ENCODE data around the gene TMEM45A. TPM values are rescaled to one million over a fixed set of nuclear protein-coding genes. Genes with fewer than 3 reads are reported as not detected.
A peak's percentile ranks its signal among the peaks of the same experiment; 100 is the strongest.

The TMEM45A gene
- polyA plus RNA-seq, 1 of the 3 experiments (the other 2 are of a cell fraction): 6.4 TPM

DNA sequence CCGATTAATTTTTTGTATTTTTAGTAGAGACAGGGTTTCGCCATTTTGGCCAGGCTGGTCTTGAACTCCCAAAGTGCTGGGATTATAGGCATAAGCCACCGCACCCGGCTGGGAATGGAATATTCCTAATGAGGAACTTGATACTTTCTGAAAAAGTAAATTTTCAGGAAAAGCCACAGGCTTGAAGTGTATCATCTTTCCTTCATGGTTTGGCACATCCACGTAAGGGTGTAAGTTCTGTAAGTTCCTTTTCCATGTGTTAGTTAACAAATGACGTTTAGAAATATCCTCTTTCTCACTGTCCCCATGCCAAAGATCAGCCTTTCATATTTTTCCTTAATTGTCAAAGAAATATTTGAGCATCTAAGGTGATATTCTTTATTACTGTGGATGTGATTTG lies 24.9 kb downstream of the TMEM45A start (continued):
- no peak for TF ChIP-seq POLR2AphosphoS5 (IDR thresholded peaks at IDR 0.05; ENCODE audit: low read depth, low read length)

DNA sequence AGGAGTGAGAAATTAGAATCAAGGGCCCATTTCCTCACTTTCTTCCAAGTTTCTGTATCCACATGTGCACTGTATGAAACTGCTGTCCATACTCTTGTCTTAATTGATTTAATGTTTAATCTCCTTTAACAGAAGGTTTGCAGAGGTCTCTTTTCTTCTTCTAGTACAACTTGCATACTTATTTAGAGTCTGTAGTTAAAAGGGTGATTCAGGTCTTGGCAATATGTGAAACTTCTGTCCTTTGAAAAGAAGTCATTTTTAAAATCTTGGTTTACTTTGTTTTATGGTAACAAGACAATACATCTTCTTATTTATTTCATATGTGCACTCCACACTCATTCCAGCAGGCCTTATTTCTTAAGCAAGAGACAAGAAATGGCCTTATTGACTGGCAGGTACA lies 25.8 kb downstream of the TMEM45A start:
- DNase-seq: no peak
- CTCF ChIA-PET: no interaction called here

DNA sequence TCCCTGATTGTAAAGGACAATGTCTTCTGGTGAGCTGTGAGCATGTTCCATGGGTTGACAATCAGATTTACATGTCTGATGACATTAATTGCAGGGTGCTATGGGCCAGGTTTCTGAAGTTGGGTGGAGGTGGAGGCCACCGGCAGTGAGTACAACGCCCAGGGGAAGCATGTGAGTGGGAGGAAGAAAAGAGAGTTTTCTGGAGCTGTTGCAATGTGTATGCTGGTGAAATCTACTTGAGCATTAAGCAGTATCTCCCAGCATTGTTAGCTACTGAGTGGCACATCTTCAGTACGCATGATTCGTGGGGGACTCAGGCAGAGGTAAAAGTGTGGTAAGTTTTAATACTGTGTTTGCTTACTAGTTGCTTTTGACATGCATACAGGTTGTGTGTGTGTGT lies 26.6 kb downstream of the TMEM45A start:
- H3K9me3 ChIP-seq: no peaks in the 10 kb centered on the region
- POLR2A ChIA-PET: no interaction called here
- CTCF ChIA-PET: no interaction called here
- H3K9me2 ChIP-seq: no peaks in the 10 kb centered on the region
- no peaks in the 10 kb centered on the region for H4K20me1 ChIP-seq (ENCODE audit: insufficient read depth)
- H3K4me2 ChIP-seq: no peak overlapping the region
- no peak for DNase-seq
- H3K36me3 ChIP-seq (replicated peaks in 1 of 2; ENCODE audit: control insufficient read depth in 1 of 2, insufficient read depth in 2 of 2, low read length in 1 of 2): no peaks in the 10 kb centered on the region
- H3K79me2 ChIP-seq (ENCODE audit: insufficient read depth): no peaks in the 10 kb centered on the region
- peaks cover 0 to 2% of the 10 kb centered on the region in 2 experiments; a peak in 1 of 4 replicates for H3K4me1 ChIP-seq (ENCODE audit: control insufficient read depth in 1 of 2, insufficient read depth in 2 of 2, low read depth in 1 of 2, low read length in 1 of 2)
- H3F3A ChIP-seq (replicated peaks; ENCODE audit: insufficient read depth): no peaks in the 10 kb centered on the region
- H3K27me3 ChIP-seq (ENCODE audit: insufficient read depth): no peaks in the 10 kb centered on the region
- no peak overlapping the region for H2AFZ ChIP-seq (ENCODE audit: low read depth)
- no peak overlapping the region for H3K4me3 ChIP-seq (ENCODE audit: low read depth in 2 of 2, low read length in 1 of 2)
- H3K27ac ChIP-seq (ENCODE audit: low read depth in 2 of 2, low read length in 1 of 2): peak overlapping the region in 1 of 2 experiments; percentile 43; a peak in 2 of 4 replicates
- H3K9ac ChIP-seq: no peak overlapping the region
- WGBS (ENCODE audit: low lambda C conversion rate): 92% methylated on average over 4 of the region's 4 CpGs
- TF ChIP-seq RFX5 (IDR thresholded peaks at IDR 0.05; ENCODE audit: low read length) (no peak), MEF2A (IDR thresholded peaks at IDR 0.05; ENCODE audit: borderline replicate concordance, low read depth) (no peak), RCOR1 (IDR thresholded peaks at IDR 0.05; ENCODE audit: low read length) (no peak), JUND (IDR thresholded peaks at IDR 0.05) (no peak), FOXJ3 (CRISPR knock-in tag; IDR thresholded peaks at IDR 0.05) (no peak), SIN3A (IDR thresholded peaks at IDR 0.05; ENCODE audit: borderline replicate concordance, low read depth, low read length) (no peak)
- TF ChIP-seq, protein P1, sequence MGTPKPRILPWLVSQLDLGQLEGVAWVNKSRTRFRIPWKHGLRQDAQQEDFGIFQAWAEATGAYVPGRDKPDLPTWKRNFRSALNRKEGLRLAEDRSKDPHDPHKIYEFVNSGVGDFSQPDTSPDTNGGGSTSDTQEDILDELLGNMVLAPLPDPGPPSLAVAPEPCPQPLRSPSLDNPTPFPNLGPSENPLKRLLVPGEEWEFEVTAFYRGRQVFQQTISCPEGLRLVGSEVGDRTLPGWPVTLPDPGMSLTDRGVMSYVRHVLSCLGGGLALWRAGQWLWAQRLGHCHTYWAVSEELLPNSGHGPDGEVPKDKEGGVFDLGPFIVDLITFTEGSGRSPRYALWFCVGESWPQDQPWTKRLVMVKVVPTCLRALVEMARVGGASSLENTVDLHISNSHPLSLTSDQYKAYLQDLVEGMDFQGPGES (IDR thresholded peaks at IDR 0.05; ENCODE audit: low read depth, low read length): no peak
- TF ChIP-seq, protein P2, sequence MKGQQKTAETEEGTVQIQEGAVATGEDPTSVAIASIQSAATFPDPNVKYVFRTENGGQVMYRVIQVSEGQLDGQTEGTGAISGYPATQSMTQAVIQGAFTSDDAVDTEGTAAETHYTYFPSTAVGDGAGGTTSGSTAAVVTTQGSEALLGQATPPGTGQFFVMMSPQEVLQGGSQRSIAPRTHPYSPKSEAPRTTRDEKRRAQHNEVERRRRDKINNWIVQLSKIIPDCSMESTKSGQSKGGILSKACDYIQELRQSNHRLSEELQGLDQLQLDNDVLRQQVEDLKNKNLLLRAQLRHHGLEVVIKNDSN (IDR thresholded peaks at IDR 0.05; ENCODE audit: borderline replicate concordance, low read depth): no peak
- TF ChIP-seq, protein P3, sequence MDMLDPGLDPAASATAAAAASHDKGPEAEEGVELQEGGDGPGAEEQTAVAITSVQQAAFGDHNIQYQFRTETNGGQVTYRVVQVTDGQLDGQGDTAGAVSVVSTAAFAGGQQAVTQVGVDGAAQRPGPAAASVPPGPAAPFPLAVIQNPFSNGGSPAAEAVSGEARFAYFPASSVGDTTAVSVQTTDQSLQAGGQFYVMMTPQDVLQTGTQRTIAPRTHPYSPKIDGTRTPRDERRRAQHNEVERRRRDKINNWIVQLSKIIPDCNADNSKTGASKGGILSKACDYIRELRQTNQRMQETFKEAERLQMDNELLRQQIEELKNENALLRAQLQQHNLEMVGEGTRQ (IDR thresholded peaks at IDR 0.05; ENCODE audit: borderline replicate concordance, low read depth, low read length): no peak

More for the DNA sequence above, 25.8 kb downstream of the TMEM45A start:
- TF ChIP-seq EP300 (IDR thresholded peaks at IDR 0.05; ENCODE audit: borderline replicate concordance in 1 of 2, low read depth in 1 of 2, low read length in 1 of 2) (no peak), TEAD4 (IDR thresholded peaks at IDR 0.05; ENCODE audit: borderline replicate concordance, insufficient read depth) (no peak), FOSL2 (IDR thresholded peaks at IDR 0.05; ENCODE audit: borderline replicate concordance, low read depth) (no peak), RAD21 (IDR thresholded peaks at IDR 0.05; ENCODE audit: low read length) (no peak), POLR2AphosphoS5 (IDR thresholded peaks at IDR 0.05; ENCODE audit: low read depth, low read length) (no peak)
- H3K9me2 ChIP-seq: no peaks in the 10 kb centered on the region
- no peaks in the 10 kb centered on the region for H3K27me3 ChIP-seq (ENCODE audit: insufficient read depth)
- no peak overlapping the region for H3K4me2 ChIP-seq
- POLR2A ChIA-PET: no interaction called here
- no peaks in the 10 kb centered on the region for H3K36me3 ChIP-seq (replicated peaks in 1 of 2; ENCODE audit: control insufficient read depth in 1 of 2, insufficient read depth in 2 of 2, low read length in 1 of 2)
- H2AFZ ChIP-seq (ENCODE audit: low read depth): no peak overlapping the region
- no peaks in the 10 kb centered on the region for H3K79me2 ChIP-seq (ENCODE audit: insufficient read depth)
- no peaks in the 10 kb centered on the region for H3K9me3 ChIP-seq
- no peaks in the 10 kb centered on the region for H3F3A ChIP-seq (replicated peaks; ENCODE audit: insufficient read depth)
- no peak overlapping the region for H3K4me3 ChIP-seq (ENCODE audit: low read depth in 2 of 2, low read length in 1 of 2)
- H3K27ac ChIP-seq (ENCODE audit: low read depth in 2 of 2, low read length in 1 of 2): peak overlapping the region; percentile 19 to 43; a peak in 2 of 4 replicates
- no peak overlapping the region for H3K9ac ChIP-seq
- H4K20me1 ChIP-seq (ENCODE audit: insufficient read depth): no peaks in the 10 kb centered on the region
- H3K4me1 ChIP-seq (ENCODE audit: control insufficient read depth in 1 of 2, insufficient read depth in 2 of 2, low read depth in 1 of 2, low read length in 1 of 2): peaks cover 0 to 2% of the 10 kb centered on the region in 2 experiments; a peak in 1 of 4 replicates
